Effector CD8-positive, alpha-beta T cell (primary cell): ENCODE measurements around the gene MYH15.

Experiments
- DNase-seq: peaks from one replicate; lab custom pipeline; 2025; lab: John Stamatoyannopoulos, UW

Gene MYH15

GRCh38 chr3:108472001-108472591 lies 38.3 kb downstream of the MYH15 start:
- DNase-seq = no peak

DNA sequence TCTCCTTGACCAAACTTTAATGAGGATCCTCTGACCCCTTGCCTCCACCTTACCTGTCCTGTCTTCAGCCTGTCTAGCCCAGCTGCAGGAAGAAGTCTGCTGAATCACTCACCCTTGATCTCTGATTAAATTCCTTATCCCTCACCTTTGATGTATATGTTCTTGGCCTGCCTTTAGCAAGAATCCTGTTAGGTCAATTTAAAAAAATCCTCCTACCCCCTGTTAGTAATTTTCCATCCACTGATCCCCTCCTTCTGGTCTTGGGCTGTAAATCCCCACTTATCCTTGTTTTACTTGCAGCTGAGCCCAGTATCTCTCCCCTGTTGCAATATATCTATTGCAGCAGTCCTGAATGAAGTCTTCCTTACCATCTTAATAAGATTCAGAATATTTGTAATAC lies 39.0 kb downstream of the MYH15 start:
- no peak for DNase-seq

DNA sequence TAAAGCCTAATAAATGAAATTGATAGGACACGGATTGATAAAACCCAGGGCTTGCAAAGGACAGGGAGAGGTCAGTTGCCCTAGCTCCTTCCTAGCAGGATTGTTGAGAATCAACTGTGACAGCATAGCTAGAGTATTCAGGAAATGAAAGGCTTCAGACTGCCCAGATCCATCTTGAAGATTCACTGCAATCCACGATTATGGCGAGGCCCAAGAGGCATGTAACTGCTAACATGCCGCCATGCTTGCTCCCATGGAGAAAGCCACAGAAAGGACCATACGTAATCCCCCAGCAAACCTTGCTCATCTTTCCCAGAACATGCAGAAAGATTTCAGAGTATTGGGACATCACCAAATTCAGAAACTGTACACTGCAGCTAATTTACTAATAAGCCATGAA lies 41.3 kb downstream of the MYH15 start:
- DNase-seq = no peak

GRCh38 chr3:108468577-108468976 lies 41.8 kb downstream of the MYH15 start:
- no peak for DNase-seq

GRCh38 chr3:108462899-108463298 lies 47.5 kb downstream of the MYH15 start:
- DNase-seq = no peak

DNA sequence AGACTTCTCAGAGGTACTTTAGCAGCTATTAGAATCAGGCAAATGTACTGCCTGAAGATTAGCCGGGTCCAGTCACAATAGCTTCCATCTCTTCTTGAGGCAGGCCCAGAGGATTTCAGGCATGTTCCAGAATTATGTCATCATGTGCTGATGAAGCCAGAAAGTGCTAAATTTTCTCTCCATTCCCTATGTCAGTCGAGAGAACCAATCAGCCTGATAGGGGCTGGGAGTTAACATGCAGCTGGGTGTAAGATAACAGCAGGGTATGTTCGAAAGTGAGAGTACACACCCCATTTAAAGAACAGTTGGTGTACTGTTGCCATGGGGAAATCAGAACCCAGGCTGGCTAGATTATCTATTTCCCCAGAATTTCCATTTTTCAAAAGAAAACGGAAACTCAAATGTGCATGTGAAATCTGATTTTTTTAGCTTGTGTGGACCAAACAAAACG lies 48.7 kb downstream of the MYH15 start:
- DNase-seq = no peak

DNA sequence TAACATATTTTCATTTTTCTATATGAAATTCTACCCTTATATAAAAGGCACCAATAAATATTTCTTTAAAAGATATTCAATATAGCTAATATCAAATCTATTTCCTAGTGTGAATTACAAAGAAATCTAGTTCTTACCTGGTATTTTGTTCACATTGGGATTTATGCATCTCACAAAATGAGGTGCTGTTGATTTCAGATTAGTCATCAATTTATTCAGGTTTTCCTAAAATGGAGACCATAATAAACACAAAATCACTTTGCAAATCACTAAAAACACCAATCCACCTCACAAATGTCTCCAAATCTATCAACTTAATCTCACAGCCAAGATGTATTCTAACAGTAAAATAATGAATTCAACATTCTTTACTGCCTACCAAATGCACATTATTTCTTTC lies 51.2 kb downstream of the MYH15 start:
- no peak for DNase-seq

GRCh38 chr3:108455212-108455705 lies 55.1 kb downstream of the MYH15 start:
- DNase-seq = no peak

DNA sequence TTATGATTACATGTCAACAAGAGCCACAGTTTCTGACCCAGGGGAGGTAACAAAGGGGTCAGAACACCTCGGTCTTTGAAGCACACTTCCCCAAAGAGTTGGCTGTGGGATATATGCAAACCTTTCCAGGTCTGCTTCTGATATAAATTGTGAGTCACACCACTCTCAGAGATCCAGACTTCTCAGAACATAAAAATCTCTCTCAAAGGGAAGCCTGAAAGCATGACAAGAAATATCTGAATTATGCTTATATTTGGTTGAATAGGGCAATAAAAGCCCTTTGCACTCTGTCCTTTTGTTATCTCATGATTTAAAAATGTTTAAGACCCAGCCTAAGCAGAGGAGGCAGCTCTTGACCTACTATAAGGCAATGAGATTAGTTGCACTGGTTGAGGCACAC lies 56.8 kb downstream of the MYH15 start:
- DNase-seq = no peak

- no peak for DNase-seq
Observed at GRCh38 chr3:108450444-108450843, 60.0 kb downstream of the MYH15 start.

- no peak for DNase-seq
Observed at GRCh38 chr3:108448593-108448992, 61.8 kb downstream of the MYH15 start.

DNA sequence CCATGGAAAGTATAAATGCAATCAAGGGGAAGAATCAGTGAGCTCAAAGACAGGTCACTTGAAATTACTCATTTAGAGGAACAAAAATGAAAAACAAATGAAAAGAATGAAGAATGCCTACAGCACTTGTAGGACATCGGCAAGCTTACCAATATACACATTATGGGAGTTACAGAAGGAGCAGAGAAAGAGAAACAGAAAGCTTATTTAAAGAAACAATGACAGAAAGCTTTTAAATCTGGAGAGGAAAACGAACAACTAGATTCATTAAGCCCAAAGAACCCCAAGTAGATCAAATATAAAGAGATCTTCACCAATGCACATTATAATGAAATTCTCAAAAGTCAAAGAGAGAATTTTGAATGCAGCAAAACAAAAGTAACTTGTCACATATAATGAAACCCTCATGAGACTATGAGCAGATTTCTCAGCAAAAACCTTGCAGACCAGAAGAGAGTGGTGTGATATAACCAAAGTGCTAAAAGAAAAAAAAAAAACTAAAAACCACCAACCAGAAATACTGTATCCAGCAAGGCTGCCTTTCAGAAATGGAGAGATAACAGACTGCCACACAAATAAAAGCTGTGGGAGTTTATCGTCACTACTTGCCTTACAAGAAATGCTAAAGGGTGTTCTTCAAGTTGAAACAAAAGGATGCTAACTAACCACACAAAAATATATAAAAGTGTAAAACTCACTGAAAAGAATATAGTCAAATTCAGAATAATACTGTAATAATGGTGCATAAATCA lies 63.1 kb downstream of the MYH15 start:
- DNase-seq = no peak

- DNase-seq = no peak
Observed at GRCh38 chr3:108442281-108442680, 68.1 kb downstream of the MYH15 start.

DNA sequence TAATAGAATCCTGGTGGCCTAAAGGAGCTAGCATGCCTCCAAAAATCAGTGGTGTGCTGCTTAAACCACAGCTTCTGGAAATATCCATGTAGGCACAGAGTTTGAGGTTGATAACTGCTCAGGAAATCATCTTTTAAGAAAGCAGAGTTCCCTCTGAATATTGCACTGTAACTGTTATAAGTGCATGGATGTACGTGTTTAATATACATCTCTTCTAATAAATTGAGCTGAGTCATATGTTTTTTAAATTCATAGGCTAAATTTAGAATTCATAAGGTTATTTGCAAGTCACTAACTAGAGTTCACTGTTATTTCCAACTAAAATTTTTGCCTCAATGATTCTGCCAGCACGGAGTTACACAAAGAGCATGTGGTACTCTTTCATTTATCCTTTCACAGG lies 68.9 kb downstream of the MYH15 start:
- DNase-seq = no peak

DNA sequence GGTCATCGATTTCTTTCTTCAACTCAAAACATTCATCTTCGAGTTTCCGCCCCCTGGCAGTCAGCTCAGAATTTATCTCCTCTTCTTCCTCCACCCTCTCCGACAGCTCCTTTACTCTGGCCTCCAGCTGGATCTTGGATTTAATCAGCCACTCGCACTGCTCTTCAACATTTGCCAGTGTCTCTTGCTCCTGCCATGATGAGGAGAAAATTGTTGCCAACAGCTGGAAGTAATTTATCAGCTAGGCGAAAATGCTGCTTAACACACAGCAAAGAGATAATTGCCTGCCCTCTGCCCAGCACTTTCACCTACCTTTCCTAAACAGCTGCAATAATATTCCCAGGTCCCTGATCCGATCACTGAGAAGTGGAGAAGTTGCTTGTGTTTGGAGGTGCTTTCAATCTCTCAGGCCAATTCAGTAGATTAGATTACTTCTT lies 69.3 kb downstream of the MYH15 start:
- no peak for DNase-seq

GRCh38 chr3:108438542-108438941 lies 71.9 kb downstream of the MYH15 start:
- no peak for DNase-seq

DNA sequence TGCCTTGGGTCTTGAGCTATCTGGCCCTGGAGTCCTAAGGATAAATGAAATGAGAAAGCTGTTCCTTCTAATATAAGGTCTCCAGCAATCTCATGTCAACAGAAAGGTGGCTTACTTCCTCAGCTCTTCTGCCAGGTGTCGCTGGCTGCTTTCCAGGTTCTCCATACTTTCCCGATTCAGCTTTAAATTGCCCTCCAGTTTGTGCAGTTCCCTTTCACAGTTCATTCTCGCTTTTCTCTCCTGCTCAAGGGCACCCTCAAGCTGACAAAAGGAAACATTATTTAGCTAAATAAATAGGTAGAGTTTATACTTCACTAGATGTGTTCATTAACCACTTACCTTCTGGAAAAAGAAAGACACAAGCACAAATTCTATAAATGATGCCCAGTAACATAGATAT lies 73.0 kb downstream of the MYH15 start:
- no peak for DNase-seq

- DNase-seq = no peak
Observed at GRCh38 chr3:108433928-108434327, 76.5 kb downstream of the MYH15 start.

- DNase-seq = no peak
Observed at GRCh38 chr3:108432431-108432830, 78.0 kb downstream of the MYH15 start.

DNA sequence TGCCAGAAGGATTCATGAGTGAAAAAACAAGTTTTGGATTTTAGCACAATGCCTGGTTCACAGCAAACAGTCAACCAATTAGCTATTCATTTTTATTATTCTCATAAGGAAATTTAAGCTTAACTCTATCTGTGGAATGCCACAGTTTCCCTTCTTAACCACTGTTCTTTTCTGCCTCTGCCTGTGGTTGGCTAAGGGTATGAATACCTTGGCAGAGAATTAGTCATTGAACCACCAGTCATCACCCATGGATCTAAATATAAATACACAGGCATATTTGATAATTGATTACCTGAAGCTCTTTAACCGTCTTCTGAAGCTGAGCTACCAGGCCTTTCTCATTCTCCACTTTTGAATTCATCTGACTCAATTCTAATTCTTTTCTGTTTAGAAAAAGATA lies 79.9 kb downstream of the MYH15 start:
- no peak for DNase-seq

- DNase-seq = no peak
Observed at GRCh38 chr3:108428586-108428985, 81.8 kb downstream of the MYH15 start.

DNA sequence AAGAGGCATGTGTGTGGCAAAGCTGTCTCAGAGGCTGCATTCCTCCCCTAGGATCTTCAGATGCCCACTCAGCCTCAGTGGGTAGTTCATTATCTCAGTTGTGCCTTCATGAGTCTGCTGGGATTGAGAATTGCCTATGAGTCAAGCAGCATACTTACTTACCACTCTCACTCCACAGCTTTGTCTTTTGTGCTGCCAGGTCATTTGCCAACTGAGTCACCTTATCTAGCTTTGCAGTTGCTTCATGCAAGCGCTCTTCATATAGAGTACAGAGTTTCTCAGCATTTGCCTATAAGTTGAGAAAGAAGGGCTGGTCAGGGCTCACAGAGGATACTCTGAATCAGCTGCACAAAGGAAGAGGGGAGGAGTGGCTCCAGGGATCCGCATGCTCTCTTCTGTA lies 89.5 kb downstream of the MYH15 start:
- DNase-seq = no peak

DNA sequence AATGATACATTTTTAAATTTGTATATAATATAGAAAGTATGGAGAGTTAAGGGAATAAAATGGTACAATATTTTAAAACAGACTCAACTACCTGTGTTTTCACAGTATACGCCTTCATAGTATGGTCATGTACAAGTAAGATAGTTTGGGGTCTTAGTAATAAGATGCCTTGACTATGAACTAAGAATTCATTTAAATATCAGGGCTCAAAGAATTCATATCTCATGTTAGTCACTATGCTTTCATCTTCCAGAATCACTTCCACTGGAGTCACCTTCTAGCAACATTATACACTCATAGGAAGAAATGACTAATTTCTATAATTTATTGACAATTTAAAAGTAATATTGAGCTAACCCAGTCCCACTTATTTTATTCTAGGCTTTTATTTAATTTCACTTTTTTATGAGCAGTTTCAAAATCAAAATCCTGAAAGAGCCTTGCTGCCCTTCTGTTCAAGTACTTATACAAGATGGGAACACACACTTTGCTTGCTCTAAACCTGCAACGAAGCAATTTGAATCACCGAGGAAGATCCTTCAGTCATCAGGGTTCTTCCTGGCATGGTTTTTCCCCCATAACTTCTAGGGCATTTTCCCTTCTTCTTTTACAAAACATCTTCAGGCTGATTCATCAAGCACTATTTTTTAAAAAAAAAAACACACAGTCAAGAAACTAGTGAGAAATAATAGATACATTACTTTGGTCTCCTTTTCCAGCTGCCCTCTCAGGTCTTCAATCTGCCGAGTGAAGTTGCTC lies 94.1 kb downstream of the MYH15 start:
- no peak for DNase-seq
